ENCODE results near the gene PAX7. TPM values are rescaled to one million over a fixed set of nuclear protein-coding genes. Genes with fewer than 3 reads are reported as not detected.

Gene PAX7
- total and polyA plus RNA-seq, 12 donors = not detected

GRCh38 chr1:18723206-18723605 lies 92.6 kb downstream of the PAX7 start:
- H3K4me1 ChIP-seq = no peaks in the 10 kb centered on the region
- DNase-seq = no peak

GRCh38 chr1:18723701-18724411 lies 93.2 kb downstream of the PAX7 start:
- Histone ChIP-seq H3K27me3 (peaks cover 0 to 97% (median 91%) of the 10 kb centered on the region in 7 donors), H3K36me3 (no peaks in the 10 kb centered on the region), H3K4me3 (no peak overlapping the region), H3K27ac (no peak overlapping the region), H3K4me1 (no peaks in the 10 kb centered on the region), H3K9me3 (no peaks in the 10 kb centered on the region)
- no peak for TF ChIP-seq CTCF (IDR thresholded peaks at IDR 0.05)
- WGBS, 2 donors = 34% methylated on average over 19 of the region's 19 CpGs
- intact Hi-C loops (cut with DNase I) = no loop called here
- DNase-seq (no peak), ATAC-seq (no peak)

More at GRCh38 chr1:18723206-18723605, 92.6 kb downstream of the PAX7 start:
- TF ChIP-seq CTCF (IDR thresholded peaks at IDR 0.05) = no peak
- intact Hi-C loops (cut with DNase I) = no loop called here
- H3K4me3 ChIP-seq = no peak overlapping the region
- H3K27me3 ChIP-seq = peaks cover under 1 to 98% (median 94%) of the 10 kb centered on the region in 7 donors
- no peak overlapping the region for H3K27ac ChIP-seq
- ATAC-seq = no peak
- 78 to 79% methylated on average over 9 of the region's 9 CpGs for WGBS, 2 donors
- H3K36me3 ChIP-seq = no peaks in the 10 kb centered on the region
- H3K9me3 ChIP-seq = no peaks in the 10 kb centered on the region

- Histone ChIP-seq H3K4me1 (no peaks in the 10 kb centered on the region), H3K27ac (no peak overlapping the region), H3K4me3 (no peak overlapping the region), H3K9me3 (no peaks in the 10 kb centered on the region), H3K27me3 (peaks cover 0 to 97% (median 91%) of the 10 kb centered on the region in 7 donors), H3K36me3 (no peaks in the 10 kb centered on the region)
- TF ChIP-seq CTCF (IDR thresholded peaks at IDR 0.05) = no peak
- 35% methylated on average over 7 of the region's 7 CpGs for WGBS, 2 donors
- no peak for ATAC-seq
- intact Hi-C loops (cut with DNase I) = no loop called here
- no peak for DNase-seq
These were observed 94.2 kb downstream of the PAX7 start for GRCh38 chr1:18724801-18725200.

GRCh38 chr1:18725231-18725895 lies 94.7 kb downstream of the PAX7 start:
- Histone ChIP-seq H3K36me3 (no peaks in the 10 kb centered on the region), H3K9me3 (no peaks in the 10 kb centered on the region), H3K4me3 (no peak overlapping the region), H3K4me1 (no peaks in the 10 kb centered on the region), H3K27me3 (peaks cover 0 to 97% (median 90%) of the 10 kb centered on the region in 7 donors), H3K27ac (no peak overlapping the region)
- DNase-seq (no peak), ATAC-seq (no peak)
- 17 to 19% methylated on average over 23 of the region's 24 CpGs for WGBS, 2 donors
- TF ChIP-seq CTCF (IDR thresholded peaks at IDR 0.05) = no peak
- intact Hi-C loops (cut with DNase I) = no loop called here
